ENCODE data around the gene CDK12. TPM values are rescaled to one million over a fixed set of nuclear protein-coding genes. Genes with fewer than 3 reads are reported as not detected.
"Not testable (repeated sequence)": the region's sequence is repeated elsewhere in the genome, so short reads cannot be mapped to it uniquely, and the experiment has no call there.

CDK12 gene
- total RNA-seq, 1 donor from 2014 or later = 34.4 TPM

- ATAC-seq = no peak
Observed at GRCh38 chr17:39507511-39507910, 46.2 kb downstream of the CDK12 start.

- no peak for ATAC-seq
Observed at GRCh38 chr17:39508987-39509386, 47.7 kb downstream of the CDK12 start.

DNA sequence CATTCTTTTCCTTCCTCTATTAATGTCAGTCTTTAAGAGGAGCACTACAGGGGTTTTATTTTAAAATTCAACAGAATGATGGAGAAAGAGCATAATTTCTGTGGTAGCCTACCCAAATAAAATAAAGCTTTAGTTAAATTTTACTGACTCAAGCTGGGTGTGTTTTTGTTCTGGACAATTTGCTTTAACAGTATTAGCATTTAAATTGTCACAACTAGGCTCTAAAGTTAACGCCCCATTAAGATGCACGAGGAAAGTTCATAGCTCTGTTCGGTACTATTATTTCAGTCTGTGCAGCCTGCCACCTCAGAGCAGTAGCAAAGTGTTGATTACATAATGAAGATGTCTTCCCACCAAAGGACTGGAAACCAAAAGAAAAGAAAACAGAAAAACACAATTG is 52.0 kb downstream of the CDK12 start:
- no peak for ATAC-seq

DNA sequence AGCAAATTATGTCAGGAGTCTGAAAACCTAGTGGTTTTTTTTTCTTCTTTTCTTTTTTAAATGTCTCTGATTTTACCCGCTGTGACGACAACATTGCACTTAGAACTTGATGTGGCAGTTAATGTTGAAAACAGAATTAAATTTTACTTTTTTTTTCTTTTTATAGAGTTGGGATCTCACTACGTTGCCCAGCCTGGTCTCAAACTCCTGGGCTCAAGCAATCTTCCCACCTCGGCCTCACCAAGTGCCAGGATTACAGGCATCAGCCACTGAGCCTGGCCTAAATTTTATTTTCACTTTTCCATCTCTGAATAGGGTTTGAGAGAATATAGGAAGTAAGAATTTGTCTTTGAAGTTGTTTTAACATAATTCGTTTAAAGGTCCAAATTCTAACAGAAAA is 52.6 kb downstream of the CDK12 start:
- no peak for ATAC-seq

DNA sequence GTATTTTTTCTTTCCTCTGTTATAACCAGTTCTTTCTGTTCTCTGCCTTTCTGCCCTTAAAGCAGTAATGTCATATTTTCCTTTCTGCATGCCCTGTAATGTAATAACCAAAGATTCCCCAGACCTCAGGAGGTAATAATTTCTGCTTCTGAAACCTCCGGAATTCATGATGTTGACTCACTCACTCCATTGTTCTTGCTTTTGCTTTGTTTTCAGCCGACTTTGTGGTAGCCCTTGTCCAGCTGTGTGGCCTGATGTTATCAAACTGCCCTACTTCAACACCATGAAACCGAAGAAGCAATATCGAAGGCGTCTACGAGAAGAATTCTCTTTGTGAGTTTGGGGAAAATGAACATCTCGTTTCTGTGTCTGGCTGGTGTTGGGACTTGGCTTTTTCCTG is 55.9 kb downstream of the CDK12 start:
- no peak for ATAC-seq

GRCh38 chr17:39525801-39526506 is 64.7 kb downstream of the CDK12 start:
- no peak for ATAC-seq

DNA sequence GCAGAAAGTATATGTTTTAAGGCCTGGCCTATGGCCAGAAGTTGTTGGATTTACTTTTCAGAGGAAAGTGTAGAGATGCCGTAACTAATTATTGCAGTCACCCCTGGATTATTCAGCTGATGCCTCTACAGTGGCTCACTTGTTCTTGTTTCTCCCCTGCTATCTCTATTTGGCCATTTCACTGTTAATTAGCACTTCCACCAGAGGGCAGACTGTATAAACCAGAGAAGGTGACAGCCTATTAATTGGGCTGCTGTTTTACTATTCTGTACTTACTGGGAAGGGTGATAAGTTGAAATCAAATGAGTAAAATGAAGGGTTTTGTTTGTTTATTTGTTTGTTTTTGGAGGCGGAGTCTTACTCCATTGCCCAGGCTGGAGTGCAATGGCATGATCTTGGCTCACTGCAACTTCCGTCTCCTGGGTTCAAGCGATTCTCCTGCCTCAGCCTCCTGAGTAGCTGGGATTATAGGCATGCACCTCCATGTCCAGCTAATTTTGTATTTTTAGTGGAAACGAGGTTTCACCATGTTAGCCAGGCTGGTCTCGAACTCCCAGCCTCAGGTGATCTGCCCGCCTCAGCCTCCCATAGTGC is 66.0 kb downstream of the CDK12 start:
- no peak for ATAC-seq

DNA sequence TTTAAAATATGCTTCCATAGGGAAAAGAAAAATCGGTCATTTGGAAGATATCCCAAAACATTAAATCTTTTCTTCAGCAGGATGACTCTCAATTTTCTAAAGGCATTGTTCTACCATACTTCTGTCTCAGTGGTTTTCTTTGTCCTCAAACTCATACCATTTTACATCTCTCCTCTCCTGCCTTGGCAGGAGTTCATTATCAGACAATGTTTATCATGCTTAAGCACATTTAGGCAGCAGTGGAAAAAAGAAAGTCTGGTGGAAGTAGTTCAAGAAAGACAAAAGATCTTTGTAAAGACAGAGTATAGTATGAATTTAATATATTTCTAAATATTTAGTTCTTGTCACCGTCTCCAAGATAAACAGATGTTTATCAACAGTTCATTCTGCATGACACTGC is 68.2 kb downstream of the CDK12 start:
- ATAC-seq = no peak

DNA sequence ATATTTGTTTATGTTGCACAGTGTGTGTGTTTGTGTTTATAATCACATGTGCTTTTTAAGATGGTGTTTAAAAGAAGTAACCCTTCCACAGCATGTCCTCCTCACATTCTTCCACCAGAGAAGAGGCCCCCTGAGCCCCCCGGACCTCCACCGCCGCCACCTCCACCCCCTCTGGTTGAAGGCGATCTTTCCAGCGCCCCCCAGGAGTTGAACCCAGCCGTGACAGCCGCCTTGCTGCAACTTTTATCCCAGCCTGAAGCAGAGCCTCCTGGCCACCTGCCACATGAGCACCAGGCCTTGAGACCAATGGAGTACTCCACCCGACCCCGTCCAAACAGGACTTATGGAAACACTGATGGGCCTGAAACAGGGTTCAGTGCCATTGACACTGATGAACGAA is 69.2 kb downstream of the CDK12 start:
- ATAC-seq = no peak

- ATAC-seq = no peak
Observed at GRCh38 chr17:39531252-39531651, 70.0 kb downstream of the CDK12 start.

DNA sequence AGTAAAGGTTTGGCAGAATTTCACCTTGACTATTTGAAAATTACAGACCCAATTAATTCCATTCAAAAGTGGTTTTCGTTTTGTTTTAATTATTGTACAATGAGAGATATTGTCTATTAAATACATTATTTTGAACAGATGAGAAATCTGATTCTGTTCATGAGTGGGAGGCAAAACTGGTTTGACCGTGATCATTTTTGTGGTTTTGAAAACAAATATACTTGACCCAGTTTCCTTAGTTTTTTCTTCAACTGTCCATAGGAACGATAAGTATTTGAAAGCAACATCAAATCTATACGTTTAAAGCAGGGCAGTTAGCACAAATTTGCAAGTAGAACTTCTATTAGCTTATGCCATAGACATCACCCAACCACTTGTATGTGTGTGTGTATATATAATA is 72.6 kb downstream of the CDK12 start:
- ATAC-seq = no peak

GRCh38 chr17:39534768-39535405 is 73.6 kb downstream of the CDK12 start:
- ATAC-seq = no peak

GRCh38 chr17:39536468-39536867 is 75.2 kb downstream of the CDK12 start:
- no peak for ATAC-seq

GRCh38 chr17:39537364-39537763 is 76.1 kb downstream of the CDK12 start:
- ATAC-seq = not testable (repeated sequence)

DNA sequence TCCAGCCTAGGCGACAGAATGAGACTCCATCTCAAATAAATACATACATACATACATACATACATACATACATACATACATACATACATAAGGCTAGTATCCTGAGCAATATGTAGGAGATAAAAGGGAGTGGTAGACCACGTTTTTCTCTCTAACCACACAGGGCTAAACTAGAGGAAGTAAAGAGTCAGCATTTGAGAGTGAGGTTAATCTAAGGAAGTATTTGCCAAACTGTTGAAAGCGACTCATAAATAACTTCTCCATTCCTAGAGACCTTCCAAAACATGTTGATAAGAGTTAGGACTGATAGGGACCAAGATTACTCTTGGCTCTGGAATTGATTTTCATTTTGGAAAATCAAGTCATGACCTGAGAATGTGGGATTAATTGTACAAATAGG is 77.6 kb downstream of the CDK12 start:
- ATAC-seq = peak; percentile 31

DNA sequence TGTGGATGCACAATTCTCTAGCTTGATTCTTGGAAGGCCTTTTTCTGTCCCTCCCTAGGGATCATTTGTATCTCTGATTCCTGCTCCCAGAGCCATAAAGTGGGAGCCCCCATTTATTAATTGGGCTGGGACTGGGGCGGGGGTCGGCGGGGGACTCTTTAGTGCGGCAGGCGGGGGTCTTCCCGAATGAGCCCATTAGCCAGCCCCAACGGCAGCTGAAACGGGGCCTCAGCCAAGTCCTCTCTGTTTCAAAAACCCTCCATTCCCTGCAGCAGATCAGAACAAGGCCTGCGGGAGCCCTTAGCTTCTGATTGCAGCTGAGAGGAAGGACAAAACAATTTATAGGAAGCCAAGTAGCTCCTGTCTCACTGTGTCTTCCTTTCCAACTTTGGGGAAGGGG is 79.3 kb downstream of the CDK12 start:
- no peak for ATAC-seq

DNA sequence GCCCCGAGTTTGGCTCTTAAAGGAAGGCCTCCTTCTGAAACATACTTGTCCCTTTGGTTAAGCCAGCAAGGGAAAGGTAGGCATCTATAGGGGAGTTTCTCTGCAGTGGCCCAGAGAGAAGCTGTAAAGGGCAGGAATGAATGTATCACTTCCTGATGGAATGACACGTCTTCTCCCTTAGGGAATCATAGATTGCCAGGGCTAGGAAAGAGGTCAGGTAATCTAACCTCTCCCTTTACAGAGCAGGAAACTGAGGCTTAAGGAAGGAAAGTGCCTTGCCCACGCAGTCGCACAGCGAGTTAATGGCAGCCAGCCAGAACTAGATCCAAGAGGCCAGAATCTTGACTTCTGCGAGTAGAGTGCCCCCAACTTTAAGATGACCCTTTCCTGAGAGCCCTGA is 80.4 kb downstream of the CDK12 start:
- no peak for ATAC-seq

DNA sequence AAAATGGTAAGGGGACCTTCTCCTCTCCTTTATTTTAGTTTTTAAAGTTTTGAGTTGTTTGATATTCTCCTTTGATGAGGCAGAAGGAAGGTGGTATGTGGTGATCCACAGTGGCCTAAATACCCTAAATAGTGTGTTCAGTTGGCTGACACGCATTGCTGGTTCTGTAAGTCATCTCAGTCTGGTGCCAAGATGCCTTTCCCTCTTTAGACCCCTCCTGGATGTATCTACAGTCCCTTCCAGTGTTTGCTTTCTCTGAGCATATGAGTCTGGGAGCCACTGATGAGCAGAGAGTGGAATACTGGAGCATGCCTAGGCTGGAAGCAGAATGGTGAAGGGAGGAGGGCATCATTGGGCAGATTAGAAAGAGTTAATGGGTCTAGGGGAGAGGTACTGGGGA is 81.9 kb downstream of the CDK12 start:
- no peak for ATAC-seq

GRCh38 chr17:39543664-39544063 is 82.4 kb downstream of the CDK12 start:
- ATAC-seq = no peak

DNA sequence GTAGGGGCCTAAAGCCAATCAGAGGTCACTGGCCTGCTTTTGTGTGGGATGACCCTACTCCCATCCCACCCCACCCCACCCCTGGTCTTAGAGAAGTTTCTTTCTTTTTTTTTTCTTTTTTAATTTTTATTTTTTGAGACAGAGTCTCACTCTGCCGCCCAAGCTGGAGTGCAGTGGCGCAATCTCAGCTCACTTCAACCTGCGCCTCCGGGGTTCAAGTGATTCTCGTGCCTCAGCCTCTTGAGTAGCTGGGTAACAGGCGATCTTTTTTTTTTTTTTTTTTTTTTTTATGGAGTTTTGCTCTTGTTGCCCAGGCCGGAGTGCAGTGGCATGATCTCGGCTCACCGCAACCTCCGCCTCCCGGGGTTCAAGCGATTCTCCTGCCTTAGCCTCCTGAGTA is 83.1 kb downstream of the CDK12 start:
- ATAC-seq = not testable (repeated sequence)

GRCh38 chr17:39547713-39548478 is 86.6 kb downstream of the CDK12 start:
- ATAC-seq = peak; percentile 63

DNA sequence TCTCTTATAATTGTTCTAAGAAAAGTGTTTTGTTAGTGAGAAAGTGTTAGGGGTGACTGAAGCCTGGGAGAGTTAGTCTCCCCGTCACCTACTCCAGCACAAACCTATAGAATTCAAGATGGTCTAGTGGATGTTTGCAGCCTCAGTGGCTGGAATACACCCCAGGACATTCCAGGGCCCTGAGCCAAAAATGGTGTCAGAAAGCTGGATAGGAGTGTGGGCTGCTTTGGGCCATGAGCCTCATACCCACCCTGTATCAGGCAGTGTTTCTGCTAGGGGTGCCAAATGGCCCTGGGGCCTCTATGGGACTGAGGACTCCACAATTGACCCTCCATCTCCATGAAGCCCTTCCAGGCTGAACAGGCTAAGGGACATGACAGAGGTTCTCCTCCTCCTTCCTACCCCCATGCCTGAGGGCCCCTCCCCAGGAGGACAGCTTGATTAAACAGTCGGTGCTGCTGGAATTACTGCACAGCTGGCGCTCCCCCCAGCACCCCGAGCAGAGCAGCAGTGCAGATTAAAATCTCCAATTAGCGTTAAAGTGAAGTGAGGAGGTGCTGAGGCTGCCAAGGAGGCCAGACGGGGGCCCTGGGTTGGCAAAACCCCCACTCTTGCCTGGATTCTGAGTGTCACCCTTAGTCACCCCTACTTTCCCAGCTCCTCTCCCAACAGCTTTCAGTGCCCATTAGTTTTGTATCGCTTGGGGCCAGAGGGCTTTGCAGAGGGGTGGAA is 87.4 kb downstream of the CDK12 start:
- no peak for ATAC-seq

All from esophagus mucosa (tissue), 1 donor.